ENCODE data around the gene ABRACL. TPM values are rescaled to one million over a fixed set of nuclear protein-coding genes. Genes with fewer than 3 reads are reported as not detected.

The ABRACL gene
- total and polyA plus RNA-seq, 2 of the 8 experiments (the other 6 are each of a cell fraction or from before 2014, with no cell fraction given) = 103 to 167 TPM

GRCh38 chr6:139058029-139058428 lies 29.5 kb downstream of the ABRACL start:
- no peak overlapping the region for H3K4me2 ChIP-seq (ENCODE audit: insufficient read depth in 1 of 2, low read depth in 2 of 2, low read length in 2 of 2)
- H2BK120ac ChIP-seq (replicated peaks; ENCODE audit: low read depth, low read length) = no peak overlapping the region
- no peak overlapping the region for H3K4ac ChIP-seq (replicated peaks; ENCODE audit: insufficient read length, low read depth, low read length)
- no peak overlapping the region for H2BK12ac ChIP-seq (ENCODE audit: low read depth, low read length)
- TF ChIP-seq SP1 (IDR thresholded peaks at IDR 0.05; ENCODE audit: low read depth, low read length) (no peak), JUND (IDR thresholded peaks at IDR 0.05; ENCODE audit: low read length) (no peak), EP300 (IDR thresholded peaks at IDR 0.05; ENCODE audit: borderline replicate concordance in 1 of 2, low read depth in 2 of 2, low read length in 2 of 2) (no peak), SIN3A (conservative IDR thresholded peaks at IDR 0.05 in 1 of 2, IDR thresholded peaks at IDR 0.05 in 1 of 2; ENCODE audit: low read depth in 1 of 2, low read length in 2 of 2) (no peak), EZH2 (IDR thresholded peaks at IDR 0.05; ENCODE audit: low read depth, low read length, severe bottlenecking) (no peak), BRCA1 (IDR thresholded peaks at IDR 0.05; ENCODE audit: low read depth, low read length) (no peak), EGR1 (IDR thresholded peaks at IDR 0.05; ENCODE audit: borderline replicate concordance, low read depth, low read length) (no peak), SIRT6 (IDR thresholded peaks at IDR 0.05; ENCODE audit: low read length) (no peak), HDAC2 (IDR thresholded peaks at IDR 0.05; ENCODE audit: borderline replicate concordance in 1 of 2, low read depth in 2 of 2, low read length in 2 of 2) (no peak), RBBP5 (IDR thresholded peaks at IDR 0.05; ENCODE audit: borderline replicate concordance, low read depth, low read length) (no peak), RXRA (IDR thresholded peaks at IDR 0.05; ENCODE audit: insufficient read depth, low read depth, low read length) (no peak)
- H3K14ac ChIP-seq (ENCODE audit: insufficient read length) = no peak overlapping the region
- H4K5ac ChIP-seq (ENCODE audit: insufficient read length, low read depth, low read length) = no peak overlapping the region
- no peak overlapping the region for H2AK5ac ChIP-seq (ENCODE audit: low read depth, low read length)
- 88% methylated on average over 3 of the region's 3 CpGs; no CpG with 5 or more reads in 1 of the 2 experiments for WGBS, 2 experiments (ENCODE audit: extremely low coverage in 1 of 2, insufficient coverage in 1 of 2, insufficient read length in 1 of 2, insufficient replicate concordance in 2 of 2, low coverage in 1 of 2, low lambda C conversion rate in 2 of 2, missing lambda C conversion rate in 1 of 2)
- H2BK20ac ChIP-seq (ENCODE audit: low read length) = no peak overlapping the region
- no peak overlapping the region for H3K9ac ChIP-seq (replicated peaks in 1 of 4; ENCODE audit: extremely low read depth in 1 of 4, low read depth in 3 of 4, low read length in 3 of 4)
- H2BK15ac ChIP-seq (ENCODE audit: low read length) = no peak overlapping the region
- no peak overlapping the region for H3K27ac ChIP-seq (ENCODE audit: low read depth, low read length)
- H3K23me2 ChIP-seq (ENCODE audit: low read depth, low read length) = no peaks in the 10 kb centered on the region
- H4K91ac ChIP-seq (replicated peaks; ENCODE audit: insufficient read length, low read length) = no peak overlapping the region
- FAIRE-seq (no peak), DNase-seq (ENCODE audit: low read depth in 1 of 2, low spot score in 2 of 2) (no peak)
- no peaks in the 10 kb centered on the region for H3K36me3 ChIP-seq (ENCODE audit: control insufficient read depth in 2 of 4, insufficient read depth in 4 of 4, low read length in 3 of 4)
- H2AFZ ChIP-seq (ENCODE audit: low read length) = no peak overlapping the region
- no peaks in the 10 kb centered on the region for H3K9me3 ChIP-seq (ENCODE audit: insufficient read depth in 2 of 2, low read depth in 1 of 2, low read length in 1 of 2)
- H2BK5ac ChIP-seq (ENCODE audit: low read depth, low read length) = no peak overlapping the region
- H3K79me2 ChIP-seq (ENCODE audit: control insufficient read depth in 1 of 2, insufficient read depth in 2 of 2, low read length in 2 of 2) = no peaks in the 10 kb centered on the region
- H3K4me1 ChIP-seq (replicated peaks in 1 of 4; ENCODE audit: control insufficient read depth in 3 of 4, insufficient read depth in 4 of 4, low read length in 3 of 4) = no peaks in the 10 kb centered on the region
- no peak overlapping the region for H3K23ac ChIP-seq (ENCODE audit: insufficient read length)
- no peaks in the 10 kb centered on the region for H4K20me1 ChIP-seq (replicated peaks in 1 of 2; ENCODE audit: control insufficient read depth in 1 of 2, insufficient read depth in 2 of 2, low read length in 2 of 2)
- no peak overlapping the region for H3K4me3 ChIP-seq (ENCODE audit: extremely low read depth in 1 of 4, insufficient read depth in 2 of 4, low read depth in 3 of 4, low read length in 4 of 4)
- no peak overlapping the region for H3K18ac ChIP-seq (ENCODE audit: extremely low read depth, low read length)
- ChIA-PET CTCF (ENCODE audit: partially characterized antibody) (interaction anchor here (0.6 kb wide), 1 partner anchor 513 kb away, joined by 4 read pairs; no protein-coding TSS in a partner anchor), POLR2A (ENCODE audit: partially characterized antibody) (no interaction called here)
- H4K8ac ChIP-seq (ENCODE audit: extremely low read depth, insufficient read depth, low read length) = no peak overlapping the region
- no peak overlapping the region for H3K56ac ChIP-seq (replicated peaks; ENCODE audit: insufficient read length, low read depth, low read length)
- H3K27me3 ChIP-seq (replicated peaks in 1 of 4; ENCODE audit: control insufficient read depth in 3 of 4, extremely low read depth in 1 of 4, insufficient read depth in 3 of 4, low read length in 3 of 4) = no peaks in the 10 kb centered on the region
- no peaks in the 10 kb centered on the region for H3K79me1 ChIP-seq (ENCODE audit: low read depth, low read length)
